DND-41 (cell line): ENCODE results near the gene SART3.

Experiments used
- ATAC-seq: fragments of 200-7000 bp; cut with Tn5 transposase; 3 replicates; pipeline ENCODE4 v1.9.1; 2021; ENCODE audit warnings: low read depth; ENCODE audit not compliant: insufficient read depth
- DNase-seq: peaks from one replicate; pipeline ENCODE4 v3.0.0-alpha.2; 2020
- H2AFZ ChIP-seq: 2 replicates; pipeline ENCODE4 v1.6.0; 2012; ENCODE audit warnings: low read depth, low read length
- H3K27ac ChIP-seq: 2 replicates; pipeline ENCODE4 v1.5.1; 2012; ENCODE audit warnings: low read length, inconsistent platforms
- H3K27me3 ChIP-seq: fragments of 200-600 bp; sonication (generic); 2 replicates; pipeline ENCODE4 v1.6.0; 2012; ENCODE audit warnings: low read length, mild to moderate bottlenecking, inconsistent platforms; ENCODE audit not compliant: insufficient read depth, poor library complexity
- H3K36me3 ChIP-seq: 2 replicates; pipeline ENCODE4 v1.5.1; 2012; ENCODE audit warnings: low read length, inconsistent platforms; ENCODE audit not compliant: insufficient read depth
- H3K4me1 ChIP-seq: 2 replicates; pipeline ENCODE4 v1.5.1; 2012; ENCODE audit warnings: mild to moderate bottlenecking, low read length; ENCODE audit not compliant: insufficient read depth
- H3K4me2 ChIP-seq: 2 replicates; pipeline ENCODE4 v1.6.0; 2012; ENCODE audit warnings: mild to moderate bottlenecking, moderate library complexity, low read length, inconsistent platforms; ENCODE audit not compliant: insufficient read depth
- H3K4me3 ChIP-seq, 2 experiments: fragments of 200-600 bp in 1 of 2; shearing (Covaris generic) in 1 of 2; 2 replicates each; pipeline ENCODE4 v1.5.1; 2012 to 2016; ENCODE audit warnings: inconsistent platforms in 2 of 2, low read length in 2 of 2, mild to moderate bottlenecking in 2 of 2, low read depth in 1 of 2, moderate library complexity in 1 of 2
- H3K79me2 ChIP-seq: 2 replicates; pipeline ENCODE4 v1.6.0; 2012; ENCODE audit warnings: low read length, inconsistent platforms; ENCODE audit not compliant: insufficient read depth
- H3K9ac ChIP-seq: 2 replicates; pipeline ENCODE4 v1.6.0; 2012; ENCODE audit warnings: low read depth, mild to moderate bottlenecking, inconsistent platforms, low read length, moderate library complexity
- H3K9me3 ChIP-seq: 2 replicates; pipeline ENCODE4 v1.5.1; 2012; ENCODE audit warnings: low read length, moderate library complexity, mild to moderate bottlenecking, inconsistent platforms; ENCODE audit not compliant: insufficient read depth, severe bottlenecking
- H4K20me1 ChIP-seq: 2 replicates; pipeline ENCODE4 v1.6.0; 2012; ENCODE audit warnings: low read length; ENCODE audit not compliant: insufficient read depth
- CTCF ChIP-seq: IDR thresholded peaks from 2 replicates; pipeline ENCODE4 v1.5.1; 2012; ENCODE audit warnings: borderline replicate concordance, low read length, moderate library complexity, mild to moderate bottlenecking; ENCODE audit not compliant: poor library complexity, severe bottlenecking; ENCODE audit errors: extremely low read depth
- EZH2 ChIP-seq: IDR thresholded peaks from 3 replicates; pipeline ENCODE4 v1.6.1; 2012; ENCODE audit warnings: borderline replicate concordance, low read depth, mild to moderate bottlenecking, moderate library complexity, low read length, inconsistent platforms; ENCODE audit not compliant: severe bottlenecking

The SART3 gene

DNA sequence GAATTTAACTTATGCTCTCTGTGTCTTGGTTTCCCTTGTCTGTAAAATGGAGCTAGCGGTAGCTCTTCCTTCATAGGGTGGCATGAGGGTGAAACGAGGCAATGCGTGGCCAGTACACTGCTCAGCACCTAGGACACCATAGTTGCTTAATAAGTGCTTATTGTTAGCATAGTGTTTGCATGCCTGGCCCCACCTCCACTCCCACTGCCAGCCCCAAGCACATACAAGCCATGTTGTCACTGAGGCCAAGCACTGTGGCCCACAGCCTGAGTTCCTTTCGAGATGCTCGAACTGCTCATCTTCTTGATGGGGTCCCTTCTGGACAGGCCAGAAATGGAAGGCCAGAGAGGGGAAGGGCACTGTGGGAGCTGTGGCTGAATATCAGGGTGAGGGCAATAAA lies 45.1 kb downstream of the SART3 start:
- no peak for ATAC-seq
- peaks cover 20% of the 10 kb centered on the region for H3K79me2 ChIP-seq
- peak overlapping the region; percentile 84; the same call in 1 of the 2 replicates for H2AFZ ChIP-seq
- peak overlapping the region; percentile 87 for H3K4me2 ChIP-seq
- H3K9ac ChIP-seq, result peak overlapping the region; percentile 76
- no peak for TF ChIP-seq EZH2
- no peak for TF ChIP-seq CTCF
- peak overlapping the region; percentile 78 for H3K27ac ChIP-seq
- H3K36me3 ChIP-seq, result peaks cover 42% of the 10 kb centered on the region
- H3K4me3 ChIP-seq, result peak overlapping the region; percentile 58 to 82
- no peaks in the 10 kb centered on the region for H3K9me3 ChIP-seq
- H3K4me1 ChIP-seq, result peaks cover 39% of the 10 kb centered on the region
- peaks cover 21% of the 10 kb centered on the region for H4K20me1 ChIP-seq
- no peaks in the 10 kb centered on the region for H3K27me3 ChIP-seq
- DNase-seq, result peak; percentile 20

DNA sequence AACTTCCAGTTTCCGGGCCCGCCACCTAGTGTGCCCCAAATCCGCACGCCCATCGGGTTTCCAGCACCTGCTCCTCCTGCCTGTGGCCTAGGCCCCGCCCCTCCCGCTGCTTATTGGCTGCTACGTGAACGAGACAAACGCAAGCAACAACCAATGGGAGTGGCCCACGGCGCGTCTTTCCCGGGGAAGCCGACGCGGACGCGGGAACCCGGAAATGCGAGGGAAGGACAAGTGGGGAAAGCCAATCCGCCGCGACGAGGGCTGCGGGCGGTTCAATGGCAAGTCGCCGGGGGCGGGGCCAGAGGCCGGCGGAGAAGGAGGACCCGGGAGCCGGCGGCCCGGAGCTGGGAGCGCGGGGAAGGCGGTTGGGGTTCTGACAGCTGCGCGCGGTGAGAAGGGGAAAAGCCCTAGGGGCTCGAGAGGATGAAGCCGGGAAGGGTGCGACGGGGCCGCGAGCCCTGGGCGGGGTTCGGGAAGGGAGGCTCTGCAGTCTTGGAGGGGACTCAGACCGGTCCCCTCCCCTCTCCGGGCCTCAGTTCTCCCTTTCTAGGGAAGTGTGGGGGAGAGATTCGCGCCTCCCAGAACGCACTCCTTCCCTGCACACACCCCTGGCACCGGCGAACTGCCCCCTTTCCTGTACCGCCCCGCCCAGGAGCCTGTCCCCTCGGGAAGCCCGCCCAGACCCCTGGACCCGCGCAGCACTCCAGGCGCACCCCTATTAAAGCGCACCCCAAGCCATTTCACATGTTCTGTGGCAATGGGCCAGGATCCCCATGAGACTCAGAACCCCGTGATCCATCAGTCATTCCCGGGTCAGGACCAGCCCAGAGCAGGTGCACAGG lies 45.8 kb downstream of the SART3 start, which contains the start of gene FICD:
TSS of gene FICD (plus strand) at position 305 of the 842 bp plus-strand sequence. CDS start 1,696 bp downstream, outside the sequence.
- Histone ChIP-seq H3K4me1 (peaks cover 39% of the 10 kb centered on the region), H3K4me3 (peak within 1 kb of the TSS; percentile 58 to 82), H4K20me1 (peaks cover 17% of the 10 kb centered on the region), H3K79me2 (peaks cover 20% of the 10 kb centered on the region), H2AFZ (peak within 1 kb of the TSS; percentile 94), H3K27ac (peak within 1 kb of the TSS; percentile 84), H3K27me3 (no peaks in the 10 kb centered on the region), H3K9ac (peak within 1 kb of the TSS; percentile 76), H3K9me3 (no peaks in the 10 kb centered on the region), H3K36me3 (peaks cover 34% of the 10 kb centered on the region), H3K4me2 (peak within 1 kb of the TSS; percentile 92)
- TF ChIP-seq CTCF (peak; percentile 25), EZH2 (no peak)
- peak; percentile 100 for DNase-seq
- peak; percentile 90 for ATAC-seq

GRCh38 chr12:108514468-108514972 lies 46.5 kb downstream of the SART3 start:
- Histone ChIP-seq H4K20me1 (peaks cover 16% of the 10 kb centered on the region), H3K27me3 (no peaks in the 10 kb centered on the region), H2AFZ (peak overlapping the region; percentile 94), H3K4me2 (peak overlapping the region; percentile 92), H3K79me2 (peaks cover 20% of the 10 kb centered on the region), H3K27ac (peak overlapping the region; percentile 84), H3K9me3 (no peaks in the 10 kb centered on the region), H3K36me3 (peaks cover 28% of the 10 kb centered on the region), H3K9ac (peak overlapping the region; percentile 55), H3K4me3 (peak overlapping the region; percentile 30 to 82; a peak in 3 of 4 replicates), H3K4me1 (peaks cover 39% of the 10 kb centered on the region)
- ATAC-seq (peak; percentile 25; the same call in 2 of the 3 replicates), DNase-seq (no peak)
- TF ChIP-seq CTCF (no peak), EZH2 (no peak)
